HCT116 (cell line): ENCODE measurements around the gene IL1RAPL1. TPM values are rescaled to one million over a fixed set of nuclear protein-coding genes. Genes with fewer than 3 reads are reported as not detected.

Experiments used
- ATAC-seq: fragments of 200-7000 bp; cut with Tn5 transposase; 2 replicates; pipeline ENCODE4 v1.9.1; 2020; ENCODE audit warnings: mild to moderate bottlenecking, moderate library complexity
- BruUV-seq: library from RNA; stranded (reverse); fragments of 400-500 nt; replicated peaks from 2 replicates; lab custom pipeline; 2021; lab: Mats Ljungman, UMichigan
- CTCF ChIA-PET: fragments of 300-600 bp; sonication (Branson Sonifier 250); formaldehyde crosslinking; loops from one replicate; lab custom pipeline; 2021; ENCODE audit warnings: antibody characterized with exemption; lab: Charles Lee
- POLR2A ChIA-PET: fragments of 300-600, 350-600 bp; sonication (Branson Sonifier 250); formaldehyde crosslinking; loops from one replicate; lab custom pipeline; 2021; ENCODE audit warnings: antibody characterized with exemption; lab: Charles Lee
- RAD21 ChIA-PET, 2 experiments: fragments of 300-600 bp; sonication (Branson Sonifier 250); formaldehyde crosslinking; loops; one replicate each; lab custom pipeline; 2023; ENCODE audit warnings: low total read pairs in 2 of 2; ENCODE audit not compliant: uncharacterized antibody in 2 of 2, unreplicated experiment in 2 of 2, low non-redundant PET in 1 of 2; lab: Charles Lee
- DNase-seq: peaks from one replicate; pipeline ENCODE4 v3.0.0-alpha.2; 2010; ENCODE audit warnings: low read depth, low spot score
- H2AFZ ChIP-seq: fragments of 200-600 bp; shearing (Covaris generic), sonication (generic); 2 replicates; pipeline ENCODE4 v1.6.1; 2017; ENCODE audit warnings: low read depth, mixed run types, mixed read lengths, antibody characterized with exemption, low read length; ENCODE audit not compliant: poor library complexity, severe bottlenecking
- H3K27ac ChIP-seq: 2 replicates; pipeline ENCODE4 v1.5.1; 2012; ENCODE audit warnings: low read depth, low read length
- H3K27me3 ChIP-seq: fragments of 200-600 bp; sonication (generic); 2 replicates; pipeline ENCODE4 v1.6.1; 2016; ENCODE audit warnings: mixed run types, low read length, mixed read lengths; ENCODE audit not compliant: insufficient read depth
- H3K36me3 ChIP-seq, 2 experiments: fragments of 200-500 bp in 1 of 2; fragments of 200-600 bp in 1 of 2; sonication (Bioruptor generic) in 1 of 2; sonication (generic) in 1 of 2; 2 replicates each; pipeline versions ENCODE4 v1.5.1 to v1.6.1; 2014 to 2016; ENCODE audit warnings: low read length in 2 of 2, inconsistent platforms in 1 of 2, mixed read lengths in 1 of 2, mixed run types in 1 of 2; ENCODE audit not compliant: insufficient read depth in 2 of 2, control insufficient read depth in 1 of 2
- H3K4me1 ChIP-seq, 2 experiments: fragments of 200-600 bp in 1 of 2; sonication (generic) in 1 of 2; 2 replicates each; pipeline versions ENCODE4 v1.5.1 to v1.6.1; 2012 to 2017; ENCODE audit warnings: low read length in 2 of 2, inconsistent platforms in 1 of 2, mild to moderate bottlenecking in 1 of 2, mixed read lengths in 1 of 2, mixed run types in 1 of 2, moderate library complexity in 1 of 2; ENCODE audit not compliant: insufficient read depth in 2 of 2, control insufficient read depth in 1 of 2
- H3K4me2 ChIP-seq: fragments of 200-600 bp; sonication (generic); 2 replicates; pipeline ENCODE4 v1.6.1; 2017; ENCODE audit warnings: mixed run types, low read length, mixed read lengths
- H3K4me3 ChIP-seq, 2 experiments: fragments of 200-600 bp in 1 of 2; sonication (generic) in 1 of 2; replicated peaks in 1 of 2; 2 replicates each; pipeline ENCODE4 v1.5.1; 2011 to 2016; ENCODE audit warnings: low read length in 2 of 2, control low read depth in 1 of 2, low read depth in 1 of 2, mild to moderate bottlenecking in 1 of 2, mixed read lengths in 1 of 2, mixed run types in 1 of 2
- H3K79me2 ChIP-seq: fragments of 200-600 bp; sonication (generic); 2 replicates; pipeline ENCODE4 v1.6.1; 2017; ENCODE audit warnings: mild to moderate bottlenecking, mixed run types, low read length, moderate library complexity, mixed read lengths; ENCODE audit not compliant: insufficient read depth
- H3K9ac ChIP-seq: fragments of 200-600 bp; sonication (generic); 2 replicates; pipeline ENCODE4 v1.6.1; 2016; ENCODE audit warnings: low read length, mixed read lengths
- H3K9me2 ChIP-seq: fragments of 200-600 bp; sonication (generic), shearing (Covaris generic); 2 replicates; pipeline ENCODE4 v1.6.1; 2017; ENCODE audit warnings: mixed run types, mild to moderate bottlenecking, moderate library complexity; ENCODE audit not compliant: insufficient read depth
- H3K9me3 ChIP-seq, 2 experiments: fragments of 200-500 bp in 1 of 2; fragments of 200-600 bp in 1 of 2; sonication (Bioruptor generic) in 1 of 2; sonication (generic) in 1 of 2; 2 replicates each; pipeline ENCODE4 v1.6.1; 2014 to 2017; ENCODE audit warnings: low read length in 2 of 2, mixed read lengths in 2 of 2, inconsistent platforms in 1 of 2, low read depth in 1 of 2, mild to moderate bottlenecking in 1 of 2, mixed run types in 1 of 2, moderate library complexity in 1 of 2; ENCODE audit not compliant: control insufficient read depth in 1 of 2, insufficient read depth in 1 of 2
- H4K20me1 ChIP-seq: fragments of 200-600 bp; sonication (generic), shearing (Covaris generic); 2 replicates; pipeline ENCODE4 v1.6.1; 2017; ENCODE audit warnings: mixed run types, mild to moderate bottlenecking, moderate library complexity; ENCODE audit not compliant: insufficient read depth
- CEBPB ChIP-seq: IDR thresholded peaks from 2 replicates; pipeline ENCODE4 v1.6.1; 2012; ENCODE audit warnings: low read depth
- ELF1 ChIP-seq: IDR thresholded peaks from 2 replicates; pipeline ENCODE4 v1.6.1; 2012; ENCODE audit warnings: low read depth, borderline replicate concordance
- JUND ChIP-seq: IDR thresholded peaks from 2 replicates; pipeline ENCODE4 v1.6.1; 2012
- POLR2A ChIP-seq: IDR thresholded peaks from 2 replicates; pipeline ENCODE4 v1.7.0; 2011; ENCODE audit warnings: borderline replicate concordance; ENCODE audit not compliant: insufficient read depth, insufficient read length; ENCODE audit errors: extremely low read depth
- intact Hi-C: fragments of 100-400 bp; cut with micrococcal nuclease; formaldehyde crosslinking; loops from 2 replicates; pipeline ENCODE4 v1.10.0; 2022
- total RNA-seq: library from RNA; stranded (reverse); gene quantifications from one replicate; pipeline ENCODE4 v1.2.1, GENCODE V29; 2021; ENCODE audit not compliant: unreplicated experiment
- TF ChIP-seq, protein P1 (sequence below): IDR thresholded peaks from 2 replicates; pipeline ENCODE4 v1.6.1; 2011; ENCODE audit warnings: mild to moderate bottlenecking, low read length, moderate library complexity; ENCODE audit not compliant: insufficient replicate concordance; ENCODE audit errors: extremely low read depth
- TF ChIP-seq, protein P2 (sequence below): IDR thresholded peaks from 2 replicates; pipeline ENCODE4 v1.6.1; 2012; ENCODE audit warnings: low read depth

IL1RAPL1 gene
- total RNA-seq, 1 experiment from 2014 or later = 2.8 TPM

DNA sequence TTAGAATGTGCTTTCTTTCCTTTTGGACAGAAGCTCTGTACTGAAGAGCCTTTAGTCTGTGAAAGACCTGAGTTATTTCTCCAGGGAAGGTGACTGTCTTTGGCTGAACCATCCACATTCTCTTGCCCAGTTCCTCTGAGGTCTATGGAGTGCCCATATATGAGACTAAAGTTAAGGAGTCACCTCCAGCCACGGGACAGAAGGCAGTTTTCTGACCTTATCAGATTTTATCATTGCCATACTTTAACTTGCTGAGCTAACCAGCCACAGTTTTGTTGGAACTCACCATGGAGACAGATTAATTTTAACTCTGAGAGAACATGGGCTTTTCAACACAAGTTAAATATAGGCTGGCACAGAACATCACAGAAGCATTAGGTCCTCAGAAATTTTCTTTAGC is 26.3 kb downstream of the IL1RAPL1 start:
- intact Hi-C loops = no loop called here
- Histone ChIP-seq H3K36me3 (no peaks in the 10 kb centered on the region), H4K20me1 (no peaks in the 10 kb centered on the region), H3K79me2 (peaks cover 4% of the 10 kb centered on the region; the same call in 1 of the 2 replicates), H3K4me2 (no peak overlapping the region), H3K4me1 (peaks cover 6 to 10% of the 10 kb centered on the region in 2 experiments; a peak in 2 of 4 replicates), H3K27ac (no peak overlapping the region), H2AFZ (no peak overlapping the region), H3K9me3 (no peaks in the 10 kb centered on the region), H3K27me3 (no peaks in the 10 kb centered on the region), H3K9me2 (no peaks in the 10 kb centered on the region), H3K4me3 (no peak overlapping the region), H3K9ac (no peak overlapping the region)
- POLR2A ChIA-PET = no interaction called here
- BruUV-seq = no TSS peak
- ATAC-seq (no peak), DNase-seq (no peak)
- RAD21 ChIA-PET = no interaction called here
- CTCF ChIA-PET = no interaction called here
- no peak for TF ChIP-seq POLR2A
- TF ChIP-seq, protein P1, sequence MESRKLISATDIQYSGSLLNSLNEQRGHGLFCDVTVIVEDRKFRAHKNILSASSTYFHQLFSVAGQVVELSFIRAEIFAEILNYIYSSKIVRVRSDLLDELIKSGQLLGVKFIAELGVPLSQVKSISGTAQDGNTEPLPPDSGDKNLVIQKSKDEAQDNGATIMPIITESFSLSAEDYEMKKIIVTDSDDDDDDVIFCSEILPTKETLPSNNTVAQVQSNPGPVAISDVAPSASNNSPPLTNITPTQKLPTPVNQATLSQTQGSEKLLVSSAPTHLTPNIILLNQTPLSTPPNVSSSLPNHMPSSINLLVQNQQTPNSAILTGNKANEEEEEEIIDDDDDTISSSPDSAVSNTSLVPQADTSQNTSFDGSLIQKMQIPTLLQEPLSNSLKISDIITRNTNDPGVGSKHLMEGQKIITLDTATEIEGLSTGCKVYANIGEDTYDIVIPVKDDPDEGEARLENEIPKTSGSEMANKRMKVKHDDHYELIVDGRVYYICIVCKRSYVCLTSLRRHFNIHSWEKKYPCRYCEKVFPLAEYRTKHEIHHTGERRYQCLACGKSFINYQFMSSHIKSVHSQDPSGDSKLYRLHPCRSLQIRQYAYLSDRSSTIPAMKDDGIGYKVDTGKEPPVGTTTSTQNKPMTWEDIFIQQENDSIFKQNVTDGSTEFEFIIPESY = no peak
- TF ChIP-seq CEBPB = no peak
- TF ChIP-seq, protein P2, sequence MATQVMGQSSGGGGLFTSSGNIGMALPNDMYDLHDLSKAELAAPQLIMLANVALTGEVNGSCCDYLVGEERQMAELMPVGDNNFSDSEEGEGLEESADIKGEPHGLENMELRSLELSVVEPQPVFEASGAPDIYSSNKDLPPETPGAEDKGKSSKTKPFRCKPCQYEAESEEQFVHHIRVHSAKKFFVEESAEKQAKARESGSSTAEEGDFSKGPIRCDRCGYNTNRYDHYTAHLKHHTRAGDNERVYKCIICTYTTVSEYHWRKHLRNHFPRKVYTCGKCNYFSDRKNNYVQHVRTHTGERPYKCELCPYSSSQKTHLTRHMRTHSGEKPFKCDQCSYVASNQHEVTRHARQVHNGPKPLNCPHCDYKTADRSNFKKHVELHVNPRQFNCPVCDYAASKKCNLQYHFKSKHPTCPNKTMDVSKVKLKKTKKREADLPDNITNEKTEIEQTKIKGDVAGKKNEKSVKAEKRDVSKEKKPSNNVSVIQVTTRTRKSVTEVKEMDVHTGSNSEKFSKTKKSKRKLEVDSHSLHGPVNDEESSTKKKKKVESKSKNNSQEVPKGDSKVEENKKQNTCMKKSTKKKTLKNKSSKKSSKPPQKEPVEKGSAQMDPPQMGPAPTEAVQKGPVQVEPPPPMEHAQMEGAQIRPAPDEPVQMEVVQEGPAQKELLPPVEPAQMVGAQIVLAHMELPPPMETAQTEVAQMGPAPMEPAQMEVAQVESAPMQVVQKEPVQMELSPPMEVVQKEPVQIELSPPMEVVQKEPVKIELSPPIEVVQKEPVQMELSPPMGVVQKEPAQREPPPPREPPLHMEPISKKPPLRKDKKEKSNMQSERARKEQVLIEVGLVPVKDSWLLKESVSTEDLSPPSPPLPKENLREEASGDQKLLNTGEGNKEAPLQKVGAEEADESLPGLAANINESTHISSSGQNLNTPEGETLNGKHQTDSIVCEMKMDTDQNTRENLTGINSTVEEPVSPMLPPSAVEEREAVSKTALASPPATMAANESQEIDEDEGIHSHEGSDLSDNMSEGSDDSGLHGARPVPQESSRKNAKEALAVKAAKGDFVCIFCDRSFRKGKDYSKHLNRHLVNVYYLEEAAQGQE = no peak
- TF ChIP-seq ELF1 = no peak
- no peak for TF ChIP-seq JUND
